ENCODE data around the gene FOXA2. TPM values are rescaled to one million over a fixed set of nuclear protein-coding genes. Genes with fewer than 3 reads are reported as not detected.

FOXA2 gene
- polyA plus RNA-seq, 1 experiment = not detected

DNA sequence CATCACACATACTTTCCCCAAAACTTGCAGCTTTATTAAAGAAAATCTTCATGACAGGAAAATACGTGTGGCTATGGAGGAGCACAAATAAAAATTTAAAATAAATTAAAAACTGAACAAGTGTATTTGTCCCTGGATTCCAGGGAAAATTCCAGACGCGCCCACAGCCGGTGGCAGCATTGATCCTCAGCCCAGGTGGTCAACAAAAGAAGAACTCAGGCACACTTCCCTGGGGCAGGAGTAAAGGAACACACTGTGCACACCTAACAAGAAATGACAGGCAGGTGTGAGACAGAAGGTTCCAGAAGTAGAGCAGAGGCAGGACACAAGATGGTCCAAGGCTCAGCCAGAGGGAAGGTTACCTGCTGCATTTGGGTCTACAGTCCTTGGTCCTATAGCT, 36.3 kb downstream of the FOXA2 start:
- CTCF ChIA-PET = no interaction called here
- POLR2A ChIA-PET = no interaction called here
- H3K4me3 ChIP-seq (ENCODE audit: low read depth, low read length) = no peak overlapping the region
- no peaks in the 10 kb centered on the region for H3K27me3 ChIP-seq (ENCODE audit: control insufficient read depth, insufficient read depth, low read length)
- H3K27ac ChIP-seq (ENCODE audit: low read depth, low read length) = no peak overlapping the region
- H3K9me3 ChIP-seq (ENCODE audit: control insufficient read depth, insufficient read depth, low read length) = no peaks in the 10 kb centered on the region
- DNase-seq (ENCODE audit: low read depth, low spot score) = no peak
- TF ChIP-seq, protein P1, sequence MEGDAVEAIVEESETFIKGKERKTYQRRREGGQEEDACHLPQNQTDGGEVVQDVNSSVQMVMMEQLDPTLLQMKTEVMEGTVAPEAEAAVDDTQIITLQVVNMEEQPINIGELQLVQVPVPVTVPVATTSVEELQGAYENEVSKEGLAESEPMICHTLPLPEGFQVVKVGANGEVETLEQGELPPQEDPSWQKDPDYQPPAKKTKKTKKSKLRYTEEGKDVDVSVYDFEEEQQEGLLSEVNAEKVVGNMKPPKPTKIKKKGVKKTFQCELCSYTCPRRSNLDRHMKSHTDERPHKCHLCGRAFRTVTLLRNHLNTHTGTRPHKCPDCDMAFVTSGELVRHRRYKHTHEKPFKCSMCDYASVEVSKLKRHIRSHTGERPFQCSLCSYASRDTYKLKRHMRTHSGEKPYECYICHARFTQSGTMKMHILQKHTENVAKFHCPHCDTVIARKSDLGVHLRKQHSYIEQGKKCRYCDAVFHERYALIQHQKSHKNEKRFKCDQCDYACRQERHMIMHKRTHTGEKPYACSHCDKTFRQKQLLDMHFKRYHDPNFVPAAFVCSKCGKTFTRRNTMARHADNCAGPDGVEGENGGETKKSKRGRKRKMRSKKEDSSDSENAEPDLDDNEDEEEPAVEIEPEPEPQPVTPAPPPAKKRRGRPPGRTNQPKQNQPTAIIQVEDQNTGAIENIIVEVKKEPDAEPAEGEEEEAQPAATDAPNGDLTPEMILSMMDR (IDR thresholded peaks at IDR 0.05; ENCODE audit: low read depth, low read length) = no peak

DNA sequence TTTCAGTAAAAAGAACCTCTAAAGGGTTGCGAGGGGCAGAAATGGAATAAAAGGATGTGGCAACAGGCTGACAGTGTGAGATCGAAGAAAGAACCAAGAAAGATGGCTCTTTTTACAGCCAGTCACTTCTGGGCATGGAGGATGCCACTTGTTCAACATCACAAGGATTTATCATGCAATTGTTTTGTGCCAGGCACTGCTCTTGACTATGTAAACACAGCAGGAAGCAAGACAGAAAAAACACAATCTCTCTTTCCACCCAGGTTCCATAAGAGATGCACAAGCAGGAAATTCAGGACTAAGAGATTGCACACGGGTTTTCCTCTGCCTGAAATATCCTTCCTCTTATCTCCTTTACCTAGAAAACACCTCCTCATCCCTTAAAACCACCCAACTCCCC, 38.0 kb downstream of the FOXA2 start:
- Histone ChIP-seq H3K27ac (ENCODE audit: low read depth, low read length) (no peak overlapping the region), H3K27me3 (ENCODE audit: control insufficient read depth, insufficient read depth, low read length) (no peaks in the 10 kb centered on the region), H3K4me3 (ENCODE audit: low read depth, low read length) (no peak overlapping the region), H3K9me3 (ENCODE audit: control insufficient read depth, insufficient read depth, low read length) (no peaks in the 10 kb centered on the region)
- ChIA-PET CTCF (no interaction called here), POLR2A (no interaction called here)
- no peak for DNase-seq (ENCODE audit: low read depth, low spot score)
- TF ChIP-seq, protein P1 (IDR thresholded peaks at IDR 0.05; ENCODE audit: low read depth, low read length) = no peak

DNA sequence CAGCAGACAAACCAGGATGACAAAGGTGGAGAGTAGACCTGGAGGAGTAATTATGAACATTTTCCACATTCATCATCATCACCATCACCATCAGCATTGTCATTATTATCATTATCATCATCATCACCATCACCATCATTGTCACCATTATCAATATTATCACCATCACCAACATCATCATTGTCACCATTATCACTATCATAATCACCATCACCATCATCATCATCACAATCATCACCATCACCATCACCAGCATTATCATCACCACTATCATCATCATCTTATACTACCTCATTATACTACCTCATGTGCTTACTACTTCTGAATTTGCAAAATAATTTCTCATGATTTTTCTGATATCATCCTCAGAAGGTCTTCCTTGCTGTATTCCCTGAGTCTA, 39.3 kb downstream of the FOXA2 start:
- TF ChIP-seq, protein P1 (IDR thresholded peaks at IDR 0.05; ENCODE audit: low read depth, low read length) = no peak
- Histone ChIP-seq H3K27ac (ENCODE audit: low read depth, low read length) (no peak overlapping the region), H3K4me3 (ENCODE audit: low read depth, low read length) (no peak overlapping the region), H3K9me3 (ENCODE audit: control insufficient read depth, insufficient read depth, low read length) (no peaks in the 10 kb centered on the region), H3K27me3 (ENCODE audit: control insufficient read depth, insufficient read depth, low read length) (no peaks in the 10 kb centered on the region)
- ChIA-PET POLR2A (no interaction called here), CTCF (no interaction called here)
- DNase-seq (ENCODE audit: low read depth, low spot score) = no peak

DNA sequence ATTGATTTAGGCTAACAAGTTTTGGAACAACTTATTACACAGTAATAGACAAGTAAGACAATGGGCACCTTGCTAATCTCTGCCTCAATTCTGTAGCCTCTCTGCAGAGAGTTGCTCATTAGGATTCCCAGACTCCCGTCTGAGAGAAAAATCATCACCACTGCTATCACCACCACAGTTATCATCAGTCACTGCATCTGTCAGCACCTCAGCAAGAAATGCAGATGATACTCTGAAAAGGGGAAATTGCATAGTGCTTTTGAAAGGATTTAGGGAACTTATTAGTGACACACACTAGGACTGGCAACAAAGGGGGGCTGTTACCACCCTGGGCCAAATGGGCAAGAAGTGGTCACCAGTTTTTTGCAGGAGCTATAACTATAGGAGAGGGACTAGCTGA, 39.9 kb downstream of the FOXA2 start:
- Histone ChIP-seq H3K27ac (ENCODE audit: low read depth, low read length) (no peak overlapping the region), H3K27me3 (ENCODE audit: control insufficient read depth, insufficient read depth, low read length) (no peaks in the 10 kb centered on the region), H3K4me3 (ENCODE audit: low read depth, low read length) (no peak overlapping the region), H3K9me3 (ENCODE audit: control insufficient read depth, insufficient read depth, low read length) (no peaks in the 10 kb centered on the region)
- TF ChIP-seq, protein P1 (IDR thresholded peaks at IDR 0.05; ENCODE audit: low read depth, low read length) = no peak
- no peak for DNase-seq (ENCODE audit: low read depth, low spot score)
- ChIA-PET POLR2A (no interaction called here), CTCF (no interaction called here)

DNA sequence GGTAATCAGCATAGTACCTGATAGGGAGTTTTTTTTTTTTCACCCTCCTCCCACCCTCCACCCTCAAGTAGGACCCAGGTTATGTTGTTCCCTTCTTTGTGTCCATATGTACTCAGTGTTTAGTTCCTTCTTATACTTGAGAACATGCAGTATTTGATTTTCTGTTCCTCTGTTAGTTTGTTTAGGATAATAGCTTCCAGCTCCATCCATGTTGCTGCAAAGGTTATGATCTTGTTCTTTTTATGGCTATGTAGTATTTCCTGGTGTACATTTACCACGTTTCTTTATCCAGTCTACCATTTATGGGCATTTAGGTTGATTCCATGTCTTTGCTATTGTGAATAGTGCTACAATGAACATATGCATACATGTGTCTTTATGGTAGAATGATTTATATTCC, 41.9 kb downstream of the FOXA2 start:
- no peak for DNase-seq (ENCODE audit: low read depth, low spot score)
- Histone ChIP-seq H3K27ac (ENCODE audit: low read depth, low read length) (no peak overlapping the region), H3K27me3 (ENCODE audit: control insufficient read depth, insufficient read depth, low read length) (no peaks in the 10 kb centered on the region), H3K4me3 (ENCODE audit: low read depth, low read length) (no peak overlapping the region), H3K9me3 (ENCODE audit: control insufficient read depth, insufficient read depth, low read length) (no peaks in the 10 kb centered on the region)
- TF ChIP-seq, protein P1 (IDR thresholded peaks at IDR 0.05; ENCODE audit: low read depth, low read length) = no peak
- CTCF ChIA-PET = no interaction called here
- POLR2A ChIA-PET = no interaction called here

Data from AG04450 (cell line).